Mesenchymal stem cell (in vitro differentiated cells and primary cell): ENCODE results near the gene OR6F1.

Source experiments
- DNase-seq: peaks from one replicate; pipeline ENCODE4 v3.0.0-alpha.2; 2013
- H2AFZ ChIP-seq: one replicate; pipeline ENCODE4 v1.6.1; 2013; ENCODE audit warnings: low read depth, mild to moderate bottlenecking, control low read depth, inconsistent platforms, low read length, moderate library complexity
- H2AK5ac ChIP-seq: 2 replicates; pipeline ENCODE4 v1.6.1; 2013; ENCODE audit warnings: low read length, moderate library complexity, mild to moderate bottlenecking, inconsistent platforms; ENCODE audit not compliant: severe bottlenecking
- H2BK120ac ChIP-seq: one replicate; pipeline ENCODE4 v1.6.1; 2013; ENCODE audit warnings: low read depth, mild to moderate bottlenecking, inconsistent platforms, low read length, moderate library complexity
- H2BK12ac ChIP-seq, 2 experiments: one replicate each; pipeline ENCODE4 v1.6.1; 2013; ENCODE audit warnings: inconsistent platforms in 2 of 2, low read length in 2 of 2, mild to moderate bottlenecking in 2 of 2, moderate library complexity in 2 of 2, control low read depth in 1 of 2
- H2BK15ac ChIP-seq: one replicate; pipeline ENCODE4 v1.6.1; 2013; ENCODE audit warnings: mild to moderate bottlenecking, low read depth, inconsistent platforms; ENCODE audit not compliant: poor library complexity, severe bottlenecking
- H2BK5ac ChIP-seq: 2 replicates; pipeline ENCODE4 v1.6.1; 2013; ENCODE audit warnings: low read depth, mild to moderate bottlenecking, low read length, control low read depth, inconsistent platforms; ENCODE audit not compliant: poor library complexity, severe bottlenecking
- H3K14ac ChIP-seq, 2 experiments: one replicate each; pipeline ENCODE4 v1.6.1; 2013; ENCODE audit warnings: inconsistent platforms in 2 of 2, low read length in 2 of 2, control low read depth in 1 of 2, mild to moderate bottlenecking in 1 of 2, moderate library complexity in 1 of 2
- H3K18ac ChIP-seq, 2 experiments: one replicate each; pipeline ENCODE4 v1.6.1; 2013; ENCODE audit warnings: inconsistent platforms in 2 of 2, low read length in 2 of 2, control low read depth in 1 of 2, low read depth in 1 of 2, mild to moderate bottlenecking in 1 of 2
- H3K23ac ChIP-seq, 2 experiments: one replicate each; pipeline ENCODE4 v1.6.1; 2013; ENCODE audit warnings: inconsistent platforms in 2 of 2, low read length in 2 of 2, mild to moderate bottlenecking in 2 of 2, moderate library complexity in 2 of 2, control low read depth in 1 of 2
- H3K27ac ChIP-seq: 2 replicates; pipeline ENCODE4 v1.5.1; 2013; ENCODE audit warnings: mild to moderate bottlenecking, moderate library complexity, low read length, control low read depth, inconsistent platforms; ENCODE audit not compliant: poor library complexity, severe bottlenecking
- H3K27me3 ChIP-seq, 2 experiments: 2 replicates each; pipeline versions ENCODE4 v1.6.1 to v1.7.0; 2013; ENCODE audit warnings: low read length in 2 of 2, mild to moderate bottlenecking in 2 of 2, moderate library complexity in 2 of 2, control low read depth in 1 of 2, inconsistent platforms in 1 of 2; ENCODE audit not compliant: control insufficient read depth in 1 of 2, insufficient read depth in 1 of 2
- H3K36me3 ChIP-seq, 2 experiments: 2 replicates each; pipeline versions ENCODE4 v1.6.1 to v1.7.0; 2013; ENCODE audit warnings: low read length in 2 of 2, control low read depth in 1 of 2, inconsistent platforms in 1 of 2, low read depth in 1 of 2, mild to moderate bottlenecking in 1 of 2; ENCODE audit not compliant: insufficient read depth in 2 of 2, control insufficient read depth in 1 of 2
- H3K4ac ChIP-seq, 2 experiments: one replicate each; pipeline ENCODE4 v1.6.1; 2013; ENCODE audit warnings: inconsistent platforms in 2 of 2, low read length in 2 of 2, mild to moderate bottlenecking in 2 of 2, moderate library complexity in 2 of 2, control low read depth in 1 of 2, low read depth in 1 of 2
- H3K4me1 ChIP-seq: 2 replicates; pipeline ENCODE4 v1.6.1; 2013; ENCODE audit warnings: low read depth, low read length, control low read depth; ENCODE audit not compliant: control insufficient read depth, insufficient read depth
- H3K4me2 ChIP-seq: 2 replicates; pipeline ENCODE4 v1.6.1; 2013; ENCODE audit warnings: low read length, mild to moderate bottlenecking, inconsistent platforms; ENCODE audit not compliant: poor library complexity, severe bottlenecking
- H3K4me3 ChIP-seq, 2 experiments: 2 replicates each; pipeline versions ENCODE4 v1.5.1 to v1.7.0; 2013; ENCODE audit warnings: low read length in 2 of 2, mild to moderate bottlenecking in 2 of 2, control low read depth in 1 of 2, low read depth in 1 of 2; ENCODE audit not compliant: insufficient read depth in 1 of 2
- H3K79me1 ChIP-seq: replicated peaks from 2 replicates; pipeline ENCODE4 v1.6.1; 2013; ENCODE audit warnings: mild to moderate bottlenecking, control low read depth, low read length, inconsistent platforms; ENCODE audit not compliant: poor library complexity, severe bottlenecking
- H3K9ac ChIP-seq: 2 replicates; pipeline ENCODE4 v1.7.0; 2013; ENCODE audit warnings: mild to moderate bottlenecking, low read length, moderate library complexity
- H3K9me3 ChIP-seq: 2 replicates; pipeline ENCODE4 v1.7.0; 2013; ENCODE audit warnings: mild to moderate bottlenecking, low read length; ENCODE audit not compliant: control insufficient read depth
- H4K8ac ChIP-seq: one replicate; pipeline ENCODE4 v1.6.1; 2013; ENCODE audit warnings: inconsistent platforms, mild to moderate bottlenecking, low read length, moderate library complexity
- H4K91ac ChIP-seq: one replicate; pipeline ENCODE4 v1.6.1; 2013; ENCODE audit warnings: mild to moderate bottlenecking, low read length, inconsistent platforms
- WGBS: methylation state at CpG from one replicate; pipeline ENCODE4 v1.1.7; 2013; ENCODE audit warnings: mixed read lengths; 5-methylcytosine and 5-hydroxymethylcytosine counted together

The OR6F1 gene

GRCh38 chr1:247741756-247742155 is 25.3 kb upstream of the OR6F1 start:
- Histone ChIP-seq H3K4ac (no peak overlapping the region), H2AFZ (no peak overlapping the region), H3K4me1 (peaks cover 2% of the 10 kb centered on the region), H3K9me3 (peaks cover 50% of the 10 kb centered on the region), H3K9ac (no peak overlapping the region), H2BK5ac (no peak overlapping the region), H3K4me3 (peak overlapping the region in 1 of 2 experiments; percentile 9), H2BK12ac (no peak overlapping the region), H2AK5ac (no peak overlapping the region), H3K27me3 (no peaks in the 10 kb centered on the region), H3K23ac (no peak overlapping the region), H3K14ac (no peak overlapping the region), H3K79me1 (no peaks in the 10 kb centered on the region), H3K27ac (peak overlapping the region; percentile 51), H4K91ac (no peak overlapping the region), H3K36me3 (no peaks in the 10 kb centered on the region), H2BK120ac (no peak overlapping the region), H4K8ac (no peak overlapping the region), H3K4me2 (no peak overlapping the region), H3K18ac (no peak overlapping the region), H2BK15ac (no peak overlapping the region)
- no peak for DNase-seq
- 92% methylated on average over 4 of the region's 5 CpGs for WGBS

GRCh38 chr1:247740721-247741120 is 24.3 kb upstream of the OR6F1 start:
- Histone ChIP-seq H3K9ac (no peak overlapping the region), H2BK5ac (no peak overlapping the region), H3K23ac (no peak overlapping the region), H3K36me3 (no peaks in the 10 kb centered on the region), H3K4me2 (no peak overlapping the region), H4K8ac (no peak overlapping the region), H3K4me3 (no peak overlapping the region), H3K4me1 (peaks cover 2% of the 10 kb centered on the region), H3K4ac (no peak overlapping the region), H4K91ac (no peak overlapping the region), H2BK15ac (no peak overlapping the region), H3K27ac (no peak overlapping the region), H3K18ac (no peak overlapping the region), H3K79me1 (no peaks in the 10 kb centered on the region), H3K9me3 (peaks cover 54% of the 10 kb centered on the region), H2AK5ac (no peak overlapping the region), H2BK120ac (no peak overlapping the region), H2BK12ac (no peak overlapping the region), H3K27me3 (no peaks in the 10 kb centered on the region), H3K14ac (no peak overlapping the region), H2AFZ (no peak overlapping the region)
- peak; percentile 3 for DNase-seq
- 70% methylated on average over 2 of the region's 2 CpGs for WGBS

GRCh38 chr1:247738315-247738714 is 21.9 kb upstream of the OR6F1 start, which contains the start of gene OR14K1:
TSS of gene OR14K1 (plus strand) at chr1:247738615. CDS start at chr1:247738615, 0 bp downstream.
- no peak within 1 kb of the TSS for H2BK120ac ChIP-seq
- H3K9ac ChIP-seq = no peak within 1 kb of the TSS
- H3K14ac ChIP-seq = no peak within 1 kb of the TSS
- H3K4me3 ChIP-seq = no peak within 1 kb of the TSS
- no peak within 1 kb of the TSS for H2BK15ac ChIP-seq
- no peak within 1 kb of the TSS for H2BK12ac ChIP-seq
- peaks cover 51% of the 10 kb centered on the region for H3K9me3 ChIP-seq
- H3K23ac ChIP-seq = no peak within 1 kb of the TSS
- peak within 1 kb of the TSS; percentile 59 for H2AK5ac ChIP-seq
- DNase-seq = no peak
- no peaks in the 10 kb centered on the region for H3K79me1 ChIP-seq
- H2BK5ac ChIP-seq = no peak within 1 kb of the TSS
- H3K4me2 ChIP-seq = no peak within 1 kb of the TSS
- H4K91ac ChIP-seq = no peak within 1 kb of the TSS
- no peak within 1 kb of the TSS for H3K18ac ChIP-seq
- H3K36me3 ChIP-seq = no peaks in the 10 kb centered on the region
- 82% methylated on average over 1 of the region's 1 CpG for WGBS
- no peaks in the 10 kb centered on the region for H3K27me3 ChIP-seq
- H3K4ac ChIP-seq = no peak within 1 kb of the TSS
- H3K27ac ChIP-seq = no peak within 1 kb of the TSS
- no peak within 1 kb of the TSS for H2AFZ ChIP-seq
- no peak within 1 kb of the TSS for H4K8ac ChIP-seq
- H3K4me1 ChIP-seq = peaks cover 2% of the 10 kb centered on the region

- no peak for DNase-seq
- Histone ChIP-seq H2BK15ac (no peak overlapping the region), H3K4ac (no peak overlapping the region), H3K9me3 (peaks cover 58% of the 10 kb centered on the region), H3K4me3 (no peak overlapping the region), H3K79me1 (no peaks in the 10 kb centered on the region), H3K4me1 (no peaks in the 10 kb centered on the region), H4K91ac (no peak overlapping the region), H3K18ac (no peak overlapping the region), H2AK5ac (no peak overlapping the region), H3K14ac (no peak overlapping the region), H3K36me3 (no peaks in the 10 kb centered on the region), H3K4me2 (no peak overlapping the region), H3K27ac (no peak overlapping the region), H2BK12ac (no peak overlapping the region), H3K23ac (no peak overlapping the region), H2AFZ (no peak overlapping the region), H3K27me3 (no peaks in the 10 kb centered on the region), H4K8ac (no peak overlapping the region), H2BK120ac (no peak overlapping the region), H3K9ac (no peak overlapping the region), H2BK5ac (no peak overlapping the region)
- no CpG with 5 or more reads among the region's 4 CpGs for WGBS
These were observed 4.8 kb upstream of the OR6F1 start for GRCh38 chr1:247721222-247721621.
